Measurements from ENCODE around the gene KCNA3. TPM values are rescaled to one million over a fixed set of nuclear protein-coding genes. Genes with fewer than 3 reads are reported as not detected.
A peak's percentile ranks its signal among the peaks of the same experiment; 100 is the strongest.

Gene KCNA3
- total RNA-seq, 1 experiment from 2014 or later: not detected

DNA sequence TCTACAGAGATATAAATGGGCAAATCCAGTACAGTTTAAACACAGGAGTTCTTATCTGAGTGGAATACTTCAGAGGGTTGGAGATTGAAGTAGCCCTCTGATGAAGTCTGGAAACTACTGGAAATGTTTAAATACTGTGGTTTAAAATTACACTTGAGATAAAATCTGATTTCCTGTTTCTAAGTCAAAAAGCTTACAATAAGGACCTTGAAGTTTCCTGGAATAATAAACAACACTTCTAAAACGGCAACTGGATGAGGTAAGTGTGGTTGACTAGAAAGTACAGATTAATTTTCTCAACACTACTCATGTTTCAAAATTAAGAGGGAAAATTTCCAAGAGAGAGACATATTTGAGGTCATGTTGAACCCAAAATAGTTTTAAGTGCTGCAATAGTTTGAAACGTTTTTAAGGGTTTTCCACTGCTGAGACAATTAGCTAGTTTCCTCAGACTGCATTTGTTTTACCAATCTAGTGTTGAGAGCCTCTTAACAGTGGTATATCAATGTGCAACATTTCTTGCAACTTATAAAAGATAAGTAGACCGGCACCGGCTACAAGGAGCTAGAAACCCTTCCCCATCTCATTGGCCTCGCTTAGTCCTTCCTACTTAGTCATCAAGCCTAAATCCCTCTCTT, 27.4 kb downstream of the KCNA3 start:
- DNase-seq (ENCODE audit: low read depth): no peak
- in situ Hi-C loops (cut with HindIII; ENCODE audit: low pct_unique_long_range_greater_than_20kb, low sequenced_read_pairs): no loop called here

DNA sequence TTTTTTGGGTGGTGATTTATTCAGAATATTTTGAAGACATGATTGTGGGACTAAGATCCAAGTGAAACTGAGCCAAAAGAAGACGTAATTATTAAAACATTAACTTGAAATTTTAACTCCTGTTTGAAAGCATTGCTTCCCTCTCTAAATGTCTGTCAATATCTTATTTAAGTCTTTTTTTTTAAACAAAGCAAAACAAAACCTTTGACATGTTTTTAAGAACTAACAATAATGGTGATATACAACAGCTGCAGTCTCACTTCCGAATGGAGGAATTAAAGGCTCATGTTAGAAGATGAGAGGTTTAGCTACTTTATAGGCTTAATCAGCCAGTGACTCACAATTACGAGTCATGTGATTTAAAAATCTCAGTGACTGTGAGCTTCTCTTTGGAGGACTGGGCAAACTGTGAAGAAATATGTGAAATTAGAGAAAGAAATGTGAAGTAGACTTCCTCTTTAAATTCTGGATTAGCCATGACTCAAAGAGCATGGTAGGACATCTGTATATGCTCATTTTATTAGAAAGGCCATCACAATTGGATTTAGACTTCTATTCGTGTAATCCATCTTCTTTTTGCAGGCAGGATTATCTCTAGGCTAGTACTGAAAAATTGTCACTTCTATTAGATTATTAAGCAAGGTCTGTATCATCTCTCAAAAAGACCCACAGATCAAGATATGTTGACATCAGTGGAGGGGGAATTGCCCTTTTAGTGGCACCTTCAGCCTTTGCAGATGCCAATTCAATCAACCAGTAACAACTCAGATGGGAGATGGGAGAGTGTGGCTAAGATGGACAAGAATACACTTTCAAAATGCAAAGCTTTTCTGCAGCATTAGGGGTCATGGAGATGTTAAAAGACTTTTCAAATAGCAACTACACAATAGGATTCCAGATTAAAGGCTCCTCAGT, 28.7 kb downstream of the KCNA3 start:
- in situ Hi-C loops (cut with HindIII; ENCODE audit: low pct_unique_long_range_greater_than_20kb, low sequenced_read_pairs): no loop called here
- DNase-seq (ENCODE audit: low read depth): peak; percentile 31

DNA sequence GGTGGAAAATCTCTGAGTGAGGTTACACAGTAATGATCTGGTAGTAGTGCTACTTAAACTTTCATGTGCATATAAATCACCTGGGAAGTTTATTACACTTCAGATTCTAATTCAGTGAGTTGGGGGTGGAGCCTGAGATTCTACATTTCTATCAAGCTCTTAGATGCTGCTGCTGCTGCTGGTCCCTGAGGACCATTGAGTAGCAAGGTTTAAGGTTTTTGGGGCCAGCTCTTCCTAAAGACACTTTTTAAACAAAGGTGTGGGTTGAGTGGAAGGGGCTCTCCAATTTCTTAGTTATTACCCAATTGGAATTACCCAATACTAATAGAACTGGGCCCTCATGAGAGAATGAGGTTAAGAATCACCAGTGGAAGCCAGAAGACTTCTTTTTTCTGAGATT, 29.5 kb downstream of the KCNA3 start:
- in situ Hi-C loops (cut with HindIII; ENCODE audit: low pct_unique_long_range_greater_than_20kb, low sequenced_read_pairs): no loop called here
- DNase-seq (ENCODE audit: low read depth): no peak

DNA sequence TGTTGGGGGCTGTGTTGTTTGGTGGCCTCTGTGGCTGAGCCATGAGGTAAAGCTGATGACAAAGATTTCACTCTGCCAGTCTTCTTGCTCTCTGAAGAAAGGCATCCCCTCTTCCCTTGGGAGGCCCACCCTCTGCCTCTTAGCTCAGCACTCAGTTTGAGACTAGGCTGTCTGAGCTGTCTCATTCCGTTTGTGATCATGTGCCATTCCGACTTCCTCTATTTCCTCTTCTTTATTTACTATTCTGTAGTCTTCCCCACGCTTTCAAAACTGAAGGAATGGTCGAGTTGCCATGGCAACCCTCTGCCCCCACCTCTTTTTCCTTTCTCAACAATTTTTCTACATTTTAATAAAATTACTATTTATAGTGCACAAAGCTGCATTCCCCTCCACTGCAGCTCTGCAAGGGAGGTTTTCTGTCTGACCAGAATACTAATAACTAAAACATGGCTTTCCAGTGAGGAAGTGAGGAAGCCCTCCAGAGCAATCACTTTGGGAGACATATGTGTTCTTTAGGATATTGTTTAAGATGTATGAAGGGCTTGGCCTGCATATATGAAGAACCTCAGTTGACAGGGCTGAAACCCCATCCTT, 30.8 kb downstream of the KCNA3 start:
- DNase-seq (ENCODE audit: low read depth): no peak
- in situ Hi-C loops (cut with HindIII; ENCODE audit: low pct_unique_long_range_greater_than_20kb, low sequenced_read_pairs): no loop called here

DNA sequence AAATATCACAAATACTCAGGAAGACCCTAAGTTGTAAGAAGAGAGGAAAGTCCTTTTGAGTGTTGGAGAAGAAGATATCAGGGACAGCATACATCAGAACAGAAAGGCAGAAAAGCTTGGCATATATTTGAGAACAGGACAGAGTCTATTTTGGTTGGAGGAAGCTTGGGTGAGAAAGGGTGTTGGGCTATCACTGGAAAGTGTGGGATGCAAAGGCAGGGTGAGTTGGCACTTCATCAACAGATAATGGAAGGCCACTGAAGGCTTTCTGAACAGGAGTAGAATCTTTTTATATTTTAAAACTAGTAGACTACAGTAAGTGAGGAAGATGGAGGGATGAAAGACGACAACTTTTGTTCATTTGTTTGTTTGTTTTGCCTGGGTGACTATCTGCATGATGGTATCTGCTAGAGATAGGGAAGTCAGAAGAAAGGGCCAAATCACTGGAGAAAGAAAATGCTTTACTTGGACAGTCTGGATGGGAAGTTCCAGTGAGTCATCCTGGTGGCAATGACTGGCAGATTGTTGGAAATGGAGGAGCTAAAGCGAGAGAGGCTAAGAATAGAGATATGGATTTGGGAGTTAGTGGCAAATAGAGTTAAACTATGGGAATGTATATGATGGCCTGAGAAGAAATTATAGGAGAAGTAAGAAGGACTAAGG, 34.9 kb downstream of the KCNA3 start:
- DNase-seq (ENCODE audit: low read depth): peak; percentile 58
- in situ Hi-C loops (cut with HindIII; ENCODE audit: low pct_unique_long_range_greater_than_20kb, low sequenced_read_pairs): no loop called here

DNA sequence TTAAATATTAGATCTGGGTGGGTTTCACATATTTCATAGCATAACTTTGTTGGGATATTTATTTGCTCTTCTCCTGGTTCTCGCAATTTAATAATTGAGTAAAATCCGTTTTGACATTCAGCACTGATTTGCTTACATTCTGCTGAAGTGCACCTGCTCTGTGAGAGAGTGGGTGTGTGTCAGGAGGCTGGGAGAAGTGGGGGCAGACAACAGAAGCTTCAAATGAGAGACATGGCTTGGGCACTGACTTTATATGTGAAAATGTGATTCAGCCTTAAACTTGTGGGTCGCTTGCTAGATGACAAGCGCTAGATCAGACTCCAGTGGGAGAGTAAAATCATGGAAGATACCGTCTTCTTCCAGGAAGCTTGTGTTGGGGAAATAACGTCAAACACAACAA, 36.2 kb downstream of the KCNA3 start:
- no peak for DNase-seq (ENCODE audit: low read depth)
- in situ Hi-C loops (cut with HindIII; ENCODE audit: low pct_unique_long_range_greater_than_20kb, low sequenced_read_pairs): no loop called here

DNA sequence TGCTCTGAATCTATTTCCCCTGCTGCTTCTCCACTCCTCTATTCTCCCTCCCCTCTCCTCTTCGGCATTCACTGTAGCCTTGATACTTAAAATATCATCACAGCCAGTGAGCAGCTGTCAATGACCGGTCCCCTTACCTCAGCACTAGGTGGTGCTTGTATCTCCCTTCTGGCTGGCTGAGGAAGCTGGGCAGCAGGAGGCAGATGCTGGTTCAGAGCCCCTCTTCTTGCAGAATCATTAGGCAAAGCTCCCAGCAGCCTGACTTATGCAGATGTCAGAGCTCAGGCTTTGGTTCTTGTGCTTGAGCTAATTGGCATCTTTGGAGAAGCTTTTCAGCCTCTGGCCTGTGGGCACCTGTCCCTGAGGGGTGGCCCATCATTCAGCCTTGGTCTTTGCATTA, 36.7 kb downstream of the KCNA3 start:
- in situ Hi-C loops (cut with HindIII; ENCODE audit: low pct_unique_long_range_greater_than_20kb, low sequenced_read_pairs): no loop called here
- no peak for DNase-seq (ENCODE audit: low read depth)

DNA sequence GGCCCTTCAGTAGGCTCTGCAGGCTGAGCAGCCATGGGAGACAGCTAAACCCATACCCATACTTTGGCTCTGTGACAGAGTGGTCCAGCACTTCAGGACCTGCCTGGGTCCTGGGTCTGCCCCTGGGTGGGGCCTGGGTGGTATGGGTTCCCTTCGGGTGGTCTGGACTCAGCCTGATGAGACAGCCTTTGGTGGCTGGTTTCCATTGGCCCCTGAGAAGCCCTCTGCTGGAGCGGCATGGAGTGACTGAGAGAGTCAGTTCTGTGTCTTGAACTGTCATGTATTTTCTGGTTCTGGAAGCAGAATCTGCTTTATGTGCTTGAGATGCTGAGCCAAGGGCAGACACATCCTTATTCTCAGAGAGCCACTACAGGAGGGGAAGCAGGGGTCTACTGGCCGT, 37.3 kb downstream of the KCNA3 start:
- DNase-seq (ENCODE audit: low read depth): no peak
- in situ Hi-C loops (cut with HindIII; ENCODE audit: low pct_unique_long_range_greater_than_20kb, low sequenced_read_pairs): no loop called here

DNA sequence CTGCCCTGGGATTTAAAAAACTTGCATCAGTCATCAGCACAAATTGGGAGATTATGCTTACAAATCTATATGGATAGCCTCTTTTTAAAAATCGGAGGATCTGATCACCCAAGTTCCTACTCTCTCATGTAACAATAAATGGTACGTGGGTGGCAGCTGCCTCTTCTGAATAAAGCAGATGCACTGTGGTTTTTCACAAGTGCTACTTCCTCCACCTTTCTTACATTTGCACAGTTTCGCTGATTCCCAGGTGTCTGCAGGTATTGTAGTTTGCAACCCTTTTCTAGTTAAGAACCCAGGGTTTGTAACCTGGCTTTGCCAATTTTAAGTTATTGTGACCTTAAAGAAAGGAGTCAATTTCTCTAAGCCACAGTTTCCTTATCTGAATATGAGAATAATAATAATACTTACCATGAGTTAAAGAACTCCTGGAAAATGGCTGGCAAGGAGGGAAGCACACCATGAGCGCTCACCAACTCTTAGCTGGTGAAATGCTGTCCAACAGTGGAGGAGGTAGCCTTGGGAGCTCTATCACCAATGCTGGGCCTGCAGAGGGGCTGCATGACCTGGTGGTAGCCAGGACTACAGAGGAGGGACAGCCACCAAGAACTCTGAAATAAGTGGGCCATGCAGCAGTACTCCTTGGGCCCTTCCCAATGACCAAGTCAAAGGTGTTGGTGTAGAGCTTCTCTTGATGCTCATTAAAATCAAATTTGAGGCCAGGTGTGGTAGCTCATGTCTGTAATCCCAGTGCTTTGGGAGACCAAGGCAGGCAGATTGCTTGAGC, 38.4 kb downstream of the KCNA3 start:
- in situ Hi-C loops (cut with HindIII; ENCODE audit: low pct_unique_long_range_greater_than_20kb, low sequenced_read_pairs): no loop called here

DNA sequence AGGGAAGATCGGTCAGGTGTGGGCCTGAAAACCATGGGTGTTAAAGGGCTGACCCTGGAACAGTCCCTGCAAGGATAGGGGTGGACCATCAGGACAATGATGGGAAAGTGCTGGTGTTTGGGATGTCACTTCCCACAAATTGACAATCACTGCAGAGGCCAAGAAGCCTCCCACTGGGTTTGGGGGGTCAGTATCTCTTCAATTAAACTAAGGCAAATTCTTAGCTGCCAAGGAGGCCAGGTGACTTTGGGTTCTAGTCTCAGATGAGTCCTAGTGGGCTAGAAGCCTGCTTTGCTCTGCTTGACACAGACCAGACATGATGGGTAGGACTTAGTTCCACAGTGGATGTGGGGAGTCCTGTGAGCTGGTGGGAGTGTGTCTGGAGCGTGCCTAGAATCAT, 39.3 kb downstream of the KCNA3 start:
- DNase-seq (ENCODE audit: low read depth): no peak
- in situ Hi-C loops (cut with HindIII; ENCODE audit: low pct_unique_long_range_greater_than_20kb, low sequenced_read_pairs): no loop called here

More for the DNA sequence above, 38.4 kb downstream of the KCNA3 start:
- no peak for DNase-seq (ENCODE audit: low read depth)

DNA sequence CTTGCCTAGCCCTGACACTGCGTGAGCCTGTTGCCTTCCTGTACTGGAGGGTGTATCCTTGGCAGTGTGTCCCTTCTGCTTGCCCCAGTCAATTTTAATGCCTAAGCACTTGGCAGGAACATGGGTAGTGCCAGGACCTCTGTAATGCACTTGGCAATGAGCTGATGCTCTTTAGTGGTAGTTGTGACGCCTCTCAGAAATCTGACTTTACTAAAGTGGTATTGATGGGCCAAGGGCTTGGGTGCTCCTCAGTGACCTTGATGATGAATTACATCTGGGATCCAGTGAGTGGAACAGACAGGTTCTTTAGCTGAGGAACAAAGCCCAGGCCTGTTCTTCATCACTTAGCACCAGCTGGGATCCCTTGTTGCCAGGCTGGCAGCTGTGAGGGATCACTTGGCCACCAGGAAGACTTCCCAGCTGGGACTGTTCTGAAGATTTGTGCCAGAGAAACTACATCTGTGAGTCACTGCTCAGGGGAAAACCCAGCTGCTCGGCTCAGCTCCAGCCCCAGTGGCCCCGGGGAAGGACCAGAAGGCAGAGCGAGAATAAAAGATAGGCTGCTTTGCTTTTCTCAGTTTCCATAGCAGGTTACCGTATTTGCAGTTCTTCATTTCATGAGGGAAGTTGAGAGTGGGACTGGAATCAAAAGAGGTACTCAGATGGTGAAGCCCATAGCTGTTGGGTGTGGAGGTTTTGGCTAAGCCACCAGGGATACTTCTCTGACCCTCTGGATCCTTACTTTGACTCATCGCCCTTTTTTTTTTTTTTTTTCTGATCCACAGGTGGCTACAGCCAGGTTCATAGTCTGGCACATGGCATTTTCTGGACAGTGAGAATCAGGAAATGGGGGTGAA, 40.1 kb downstream of the KCNA3 start:
- in situ Hi-C loops (cut with HindIII; ENCODE audit: low pct_unique_long_range_greater_than_20kb, low sequenced_read_pairs): no loop called here
- DNase-seq (ENCODE audit: low read depth): peak; percentile 61

DNA sequence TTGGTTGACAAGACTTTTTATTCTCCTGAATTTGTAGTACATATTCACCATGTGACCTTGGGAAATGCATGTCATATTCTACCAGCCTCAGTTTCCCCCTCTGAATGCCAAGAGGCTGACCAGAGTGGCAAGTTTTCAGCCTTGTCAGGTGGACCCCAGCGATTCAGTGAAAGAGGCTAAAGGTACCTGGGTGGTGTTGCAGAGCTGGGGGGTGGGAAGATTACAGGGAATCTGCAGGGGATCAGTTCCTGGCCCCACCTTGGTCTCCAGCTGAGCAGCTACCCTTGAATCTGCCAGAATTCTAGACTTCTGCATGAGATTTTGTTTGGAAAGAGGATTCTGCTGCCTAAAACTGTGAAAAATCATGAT, 40.7 kb downstream of the KCNA3 start:
- no peak for DNase-seq (ENCODE audit: low read depth)
- in situ Hi-C loops (cut with HindIII; ENCODE audit: low pct_unique_long_range_greater_than_20kb, low sequenced_read_pairs): no loop called here

DNA sequence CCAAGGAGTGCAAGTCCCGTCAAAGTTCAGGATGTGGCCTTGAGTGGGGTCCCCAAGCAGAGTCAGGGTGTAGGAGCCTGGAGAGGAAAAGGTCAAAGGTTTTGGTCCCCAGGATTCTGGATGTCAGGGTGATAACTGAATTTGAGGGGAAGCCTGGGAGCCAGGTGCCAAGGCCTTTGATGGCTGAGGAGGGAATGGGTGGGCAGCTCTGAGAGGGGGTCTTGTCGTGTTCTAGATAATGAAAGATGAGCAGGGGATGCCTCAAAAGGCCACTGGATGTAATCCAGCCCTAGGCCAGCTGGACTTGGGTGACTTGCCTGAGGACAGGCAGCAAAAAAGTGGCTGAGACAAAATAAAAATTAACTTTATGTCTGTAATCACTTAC, 41.1 kb downstream of the KCNA3 start:
- DNase-seq (ENCODE audit: low read depth): no peak
- in situ Hi-C loops (cut with HindIII; ENCODE audit: low pct_unique_long_range_greater_than_20kb, low sequenced_read_pairs): no loop called here

DNA sequence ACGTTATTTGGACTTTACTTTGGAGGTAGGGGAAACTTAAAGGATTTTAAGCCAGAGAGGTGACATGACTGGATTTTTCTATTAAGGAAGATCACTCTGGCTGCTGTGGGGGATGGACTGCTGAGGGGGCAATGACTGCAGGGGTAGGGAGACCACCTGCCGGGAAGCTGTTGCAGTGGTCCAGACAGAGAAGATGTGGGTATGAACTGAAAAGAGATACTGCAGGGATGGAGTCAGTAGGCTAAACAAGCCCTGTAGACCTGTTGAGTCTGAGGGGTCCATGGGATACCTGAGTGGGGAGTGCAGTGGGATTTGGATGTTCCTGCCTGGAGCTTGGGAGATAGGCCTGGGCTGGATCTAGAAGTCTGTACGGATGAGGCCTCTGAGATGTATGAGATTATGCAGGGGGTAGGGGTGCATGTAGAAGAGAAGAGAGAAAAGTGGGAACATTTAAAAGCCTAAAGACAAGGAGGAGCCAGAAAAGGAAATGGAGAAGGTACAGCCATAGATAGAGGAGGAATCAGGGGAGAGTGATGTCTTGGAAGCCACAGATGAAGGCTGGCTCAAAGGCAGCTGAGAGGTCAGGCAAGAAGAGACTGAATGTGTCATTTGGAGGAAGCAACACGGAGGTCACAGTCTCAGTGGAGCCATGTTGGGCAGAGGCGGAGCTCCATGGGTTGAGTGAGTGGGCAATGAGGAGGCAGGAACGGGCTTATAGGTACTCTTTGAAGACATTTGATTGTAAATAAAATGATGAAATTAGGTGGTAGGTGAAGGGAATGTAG, 42.7 kb downstream of the KCNA3 start:
- in situ Hi-C loops (cut with HindIII; ENCODE audit: low pct_unique_long_range_greater_than_20kb, low sequenced_read_pairs): no loop called here
- no peak for DNase-seq (ENCODE audit: low read depth)

DNA sequence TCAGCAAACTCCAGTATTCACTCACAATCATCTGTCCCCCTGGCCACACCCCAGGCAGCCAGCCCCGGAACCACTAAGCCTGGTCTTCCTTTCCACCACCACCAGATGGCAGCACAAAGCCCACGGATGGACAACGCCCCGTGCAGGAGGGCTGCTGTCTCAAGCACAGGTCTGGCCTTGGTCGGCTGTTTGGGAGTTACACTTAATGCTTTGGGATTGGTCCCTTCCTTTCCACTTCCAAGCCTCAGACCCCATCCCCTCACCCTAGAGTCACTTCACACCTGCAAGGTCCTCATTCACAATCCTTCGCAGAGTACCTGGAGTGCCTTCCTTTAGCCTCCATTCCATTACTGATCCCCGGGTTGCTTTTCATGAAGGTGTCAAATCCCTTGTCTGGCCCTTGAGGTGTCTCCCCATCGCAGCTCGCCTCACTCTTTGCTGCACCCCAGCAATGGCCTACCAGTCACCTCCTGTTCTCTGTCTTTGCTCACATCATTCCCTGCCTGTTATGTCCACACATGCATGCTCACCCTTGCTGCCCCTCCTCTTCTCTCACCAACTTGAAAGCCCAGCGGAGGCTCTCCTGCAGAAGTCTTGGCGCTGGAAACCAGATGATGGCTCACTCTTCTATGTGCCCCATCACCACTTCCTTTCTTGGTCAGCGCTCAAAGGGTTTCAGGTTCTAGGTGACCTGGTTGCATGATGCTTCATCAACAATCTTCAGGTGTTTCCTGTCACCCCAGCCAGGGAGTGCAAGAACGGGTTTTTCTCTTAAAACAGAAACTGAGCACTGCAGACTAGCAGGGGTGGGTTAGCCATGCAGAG, 43.7 kb downstream of the KCNA3 start:
- in situ Hi-C loops (cut with HindIII; ENCODE audit: low pct_unique_long_range_greater_than_20kb, low sequenced_read_pairs): no loop called here
- peak; percentile 41 for DNase-seq (ENCODE audit: low read depth)
